Thyroid gland (tissue), 4 donors: Measurements from ENCODE around the gene GCN1.

Source experiments
- POLR2A ChIP-seq, 2 donors: fragments of 450-650 bp; IDR thresholded peaks; one replicate each; pipeline ENCODE4 v1.6.1; 2017; ENCODE audit warnings: antibody characterized with exemption in 2 of 2, mild to moderate bottlenecking in 2 of 2, moderate library complexity in 1 of 2
- TF ChIP-seq, protein P1 (sequence below), 6 experiments: fragments of 200-600 bp in 3 of 6; fragments of 450-650 bp in 3 of 6; sonication (generic) in 3 of 6; IDR thresholded peaks; one replicate each; pipeline ENCODE4 v1.5.1; 2016 to 2019; ENCODE audit warnings: antibody characterized with exemption in 6 of 6, mild to moderate bottlenecking in 2 of 6, inconsistent platforms in 1 of 6, moderate library complexity in 1 of 6

DNA sequence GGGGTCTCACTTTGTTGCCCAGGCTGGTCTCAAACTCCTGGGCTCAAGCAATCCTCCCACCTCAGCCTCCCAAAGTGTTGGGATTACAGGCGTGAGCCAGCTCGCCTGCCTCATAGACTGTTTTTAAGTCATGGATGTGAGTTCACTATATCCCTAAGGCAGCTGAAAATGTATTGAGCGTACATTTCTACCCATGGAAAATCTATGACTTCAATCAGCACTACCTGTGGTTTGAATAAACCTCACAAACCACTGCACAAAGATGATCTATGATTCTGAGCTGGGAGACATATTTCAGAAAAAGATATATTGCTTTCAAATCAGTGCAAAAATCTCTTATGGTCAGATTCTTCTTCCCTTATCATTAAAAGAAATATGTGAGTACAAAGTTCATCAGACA is 22.5 kb downstream of the GCN1 start:
- TF ChIP-seq, protein P1, sequence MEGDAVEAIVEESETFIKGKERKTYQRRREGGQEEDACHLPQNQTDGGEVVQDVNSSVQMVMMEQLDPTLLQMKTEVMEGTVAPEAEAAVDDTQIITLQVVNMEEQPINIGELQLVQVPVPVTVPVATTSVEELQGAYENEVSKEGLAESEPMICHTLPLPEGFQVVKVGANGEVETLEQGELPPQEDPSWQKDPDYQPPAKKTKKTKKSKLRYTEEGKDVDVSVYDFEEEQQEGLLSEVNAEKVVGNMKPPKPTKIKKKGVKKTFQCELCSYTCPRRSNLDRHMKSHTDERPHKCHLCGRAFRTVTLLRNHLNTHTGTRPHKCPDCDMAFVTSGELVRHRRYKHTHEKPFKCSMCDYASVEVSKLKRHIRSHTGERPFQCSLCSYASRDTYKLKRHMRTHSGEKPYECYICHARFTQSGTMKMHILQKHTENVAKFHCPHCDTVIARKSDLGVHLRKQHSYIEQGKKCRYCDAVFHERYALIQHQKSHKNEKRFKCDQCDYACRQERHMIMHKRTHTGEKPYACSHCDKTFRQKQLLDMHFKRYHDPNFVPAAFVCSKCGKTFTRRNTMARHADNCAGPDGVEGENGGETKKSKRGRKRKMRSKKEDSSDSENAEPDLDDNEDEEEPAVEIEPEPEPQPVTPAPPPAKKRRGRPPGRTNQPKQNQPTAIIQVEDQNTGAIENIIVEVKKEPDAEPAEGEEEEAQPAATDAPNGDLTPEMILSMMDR (IDR thresholded peaks at IDR 0.05): no peak
- TF ChIP-seq POLR2A (IDR thresholded peaks at IDR 0.05): no peak
